Stimulated activated CD8-positive, alpha-beta memory T cell treated with anti-CD3 and anti-CD28 coated beads, Interleukin-15, amount 100 ng/mL, for 1 hour (primary cell): ENCODE measurements around the gene ACO2.
"Not testable (repeated sequence)": the region's sequence is repeated elsewhere in the genome, so short reads cannot be mapped to it uniquely, and the experiment has no call there.

Experiments used
- DNase-seq: peaks from one replicate; pipeline ENCODE4 v3.0.0-alpha.2; 2020; ENCODE audit warnings: low read depth

ACO2 gene

GRCh38 chr22:41568811-41569210 is 99.9 kb downstream of the ACO2 start:
- no peak for DNase-seq

GRCh38 chr22:41570221-41570620 is 101.3 kb downstream of the ACO2 start:
- DNase-seq: no peak

GRCh38 chr22:41571786-41572185 is 102.9 kb downstream of the ACO2 start:
- no peak for DNase-seq

DNA sequence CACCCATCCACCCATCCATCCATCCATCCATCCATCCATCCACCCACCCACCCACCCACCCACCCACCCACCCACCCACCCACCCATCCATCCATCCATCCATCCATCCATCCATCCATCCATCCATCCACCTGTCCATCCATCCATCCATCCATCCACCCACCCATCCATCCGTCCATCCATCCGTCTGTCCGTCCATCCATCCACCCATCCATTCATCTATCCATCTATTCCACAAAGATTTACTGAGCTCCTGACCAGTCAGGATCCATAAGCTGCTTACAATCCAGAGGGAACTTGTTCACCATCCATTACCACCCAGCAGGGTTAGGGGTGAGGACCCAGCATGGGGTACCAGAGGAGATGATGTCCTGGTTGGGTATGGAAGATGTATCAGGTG is 103.4 kb downstream of the ACO2 start:
- not testable (repeated sequence) for DNase-seq

- no peak for DNase-seq
Measured at GRCh38 chr22:41573677-41574076, 104.8 kb downstream of the ACO2 start.

- no peak for DNase-seq
Measured at GRCh38 chr22:41574847-41575381, 106.0 kb downstream of the ACO2 start.

DNA sequence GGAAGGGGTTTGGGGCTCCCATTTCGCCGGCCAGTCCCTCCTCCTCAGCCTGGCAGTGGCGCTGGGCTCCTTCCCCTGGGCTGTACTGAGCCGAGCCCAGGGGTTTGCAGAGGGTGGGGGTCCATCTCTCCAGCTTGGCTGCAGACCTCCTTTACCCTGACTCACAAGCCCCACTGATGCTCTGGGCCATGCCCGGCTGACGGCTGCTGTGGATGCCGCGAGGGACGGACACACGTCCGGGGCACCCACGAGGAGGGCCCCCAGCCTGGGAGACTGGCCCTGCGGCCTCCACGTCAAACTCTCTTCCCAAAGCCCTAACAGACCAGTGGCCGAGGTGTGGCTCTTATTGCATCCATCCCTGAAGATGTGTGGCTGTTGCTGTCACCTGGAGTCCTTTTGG is 106.6 kb downstream of the ACO2 start:
- no peak for DNase-seq

DNA sequence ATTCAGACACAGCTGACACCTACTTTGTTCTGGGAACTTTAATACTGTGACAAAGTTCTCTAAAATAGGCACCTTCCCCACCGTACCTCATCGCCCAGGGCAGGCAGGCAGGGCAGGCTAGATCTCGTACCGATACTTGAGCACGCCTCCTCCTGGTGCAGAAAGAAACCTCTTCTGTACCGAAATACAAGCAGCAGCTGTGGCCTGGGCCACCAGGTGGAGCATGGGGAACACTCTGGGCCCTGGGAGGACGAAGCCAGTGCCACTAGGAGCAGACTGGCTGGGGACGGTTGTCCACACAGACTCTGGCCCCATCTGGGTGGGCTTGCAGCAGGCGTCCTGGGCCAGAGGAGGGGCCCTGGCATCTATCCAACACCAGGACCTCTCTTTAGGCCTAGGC is 108.0 kb downstream of the ACO2 start:
- DNase-seq: no peak

GRCh38 chr22:41578114-41578513 is 109.2 kb downstream of the ACO2 start:
- DNase-seq: no peak
